GM21528 (cell line): ENCODE measurements around the gene TNS2.
"Not testable (repeated sequence)": the region's sequence is repeated elsewhere in the genome, so short reads cannot be mapped to it uniquely, and the experiment has no call there.

Experiments
- ATAC-seq: cut with Tn5 transposase; IDR thresholded peaks from one replicate; pipeline ENCODE4 v1.9.1; 2021; ENCODE audit warnings: mild to moderate bottlenecking, moderate library complexity; ENCODE audit not compliant: unreplicated experiment, low FRiP score

The TNS2 gene

GRCh38 chr12:53049571-53050318 is at the start of gene TNS2:
TNS2 (plus strand) TSS chr12:53050065; CDS start chr12:53050186, 121 bp downstream.
- ATAC-seq = no peak

GRCh38 chr12:53004178-53004577 is 45.7 kb upstream of the TNS2 start:
- ATAC-seq = no peak

- ATAC-seq = no peak
These were observed 45.3 kb upstream of the TNS2 start for GRCh38 chr12:53004582-53004981.

- ATAC-seq = peak; percentile 1
These were observed 44.5 kb upstream of the TNS2 start for GRCh38 chr12:53005215-53005985.

GRCh38 chr12:53005986-53006809 is 43.7 kb upstream of the TNS2 start, which contains the start of gene EIF4B:
EIF4B (plus strand) TSS chr12:53006456; CDS start chr12:53006484, 28 bp downstream.
- peak; percentile 88 for ATAC-seq

- peak; percentile 19 for ATAC-seq
These were observed 43.0 kb upstream of the TNS2 start for GRCh38 chr12:53006810-53007309.

- ATAC-seq = no peak
These were observed 42.5 kb upstream of the TNS2 start for GRCh38 chr12:53007343-53007742.

GRCh38 chr12:53008760-53009159 is 41.1 kb upstream of the TNS2 start:
- ATAC-seq = not testable (repeated sequence)

- no peak for ATAC-seq
These were observed 38.9 kb upstream of the TNS2 start for GRCh38 chr12:53010955-53011354.

GRCh38 chr12:53011889-53012288 is 38.0 kb upstream of the TNS2 start:
- ATAC-seq = no peak

- ATAC-seq = no peak
These were observed 36.9 kb upstream of the TNS2 start for GRCh38 chr12:53012928-53013327.

GRCh38 chr12:53014709-53015108 is 35.2 kb upstream of the TNS2 start:
- no peak for ATAC-seq

GRCh38 chr12:53025250-53025649 is 24.6 kb upstream of the TNS2 start:
- ATAC-seq = no peak

GRCh38 chr12:53027014-53027413 is 22.9 kb upstream of the TNS2 start:
- not testable (repeated sequence) for ATAC-seq

GRCh38 chr12:53031616-53032015 is 18.2 kb upstream of the TNS2 start:
- ATAC-seq = no peak

- not testable (repeated sequence) for ATAC-seq
These were observed 16.0 kb upstream of the TNS2 start for GRCh38 chr12:53033832-53034231.

- ATAC-seq = no peak
These were observed 15.4 kb upstream of the TNS2 start for GRCh38 chr12:53034459-53034858.

GRCh38 chr12:53036802-53037201 is 13.1 kb upstream of the TNS2 start:
- no peak for ATAC-seq

GRCh38 chr12:53039851-53040250 is 10.0 kb upstream of the TNS2 start:
- no peak for ATAC-seq

- no peak for ATAC-seq
These were observed 7.0 kb upstream of the TNS2 start for GRCh38 chr12:53042607-53043454.
